LNCAP (cell line): Measurements from ENCODE around the gene PRSS33.

Source experiments
- TF ChIP-seq, protein P1 (sequence below): fragments of 450-650 bp; IDR thresholded peaks from 2 replicates; pipeline ENCODE4 v1.5.1; 2017; ENCODE audit warnings: mild to moderate bottlenecking

The PRSS33 gene

DNA sequence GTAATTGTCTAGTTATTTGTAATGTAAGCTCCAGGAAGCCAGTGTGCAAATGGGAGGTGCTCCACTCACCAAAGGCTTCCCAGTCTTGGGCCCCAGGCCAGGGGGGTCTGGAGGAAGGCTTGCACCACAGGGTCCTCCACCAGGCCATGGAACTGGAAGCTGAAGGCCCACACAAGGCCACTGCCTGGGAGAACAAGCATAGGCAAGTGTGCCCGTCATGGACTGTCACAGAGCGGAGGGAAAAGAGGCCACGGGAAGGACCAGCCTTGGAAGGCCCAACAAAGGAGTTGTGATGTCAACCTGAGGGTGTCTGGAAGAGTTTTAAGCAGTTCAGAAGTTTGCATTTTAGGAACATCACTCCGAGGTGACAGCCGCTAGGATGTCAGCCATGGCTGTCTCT lies 37.9 kb downstream of the PRSS33 start:
- TF ChIP-seq, protein P1, sequence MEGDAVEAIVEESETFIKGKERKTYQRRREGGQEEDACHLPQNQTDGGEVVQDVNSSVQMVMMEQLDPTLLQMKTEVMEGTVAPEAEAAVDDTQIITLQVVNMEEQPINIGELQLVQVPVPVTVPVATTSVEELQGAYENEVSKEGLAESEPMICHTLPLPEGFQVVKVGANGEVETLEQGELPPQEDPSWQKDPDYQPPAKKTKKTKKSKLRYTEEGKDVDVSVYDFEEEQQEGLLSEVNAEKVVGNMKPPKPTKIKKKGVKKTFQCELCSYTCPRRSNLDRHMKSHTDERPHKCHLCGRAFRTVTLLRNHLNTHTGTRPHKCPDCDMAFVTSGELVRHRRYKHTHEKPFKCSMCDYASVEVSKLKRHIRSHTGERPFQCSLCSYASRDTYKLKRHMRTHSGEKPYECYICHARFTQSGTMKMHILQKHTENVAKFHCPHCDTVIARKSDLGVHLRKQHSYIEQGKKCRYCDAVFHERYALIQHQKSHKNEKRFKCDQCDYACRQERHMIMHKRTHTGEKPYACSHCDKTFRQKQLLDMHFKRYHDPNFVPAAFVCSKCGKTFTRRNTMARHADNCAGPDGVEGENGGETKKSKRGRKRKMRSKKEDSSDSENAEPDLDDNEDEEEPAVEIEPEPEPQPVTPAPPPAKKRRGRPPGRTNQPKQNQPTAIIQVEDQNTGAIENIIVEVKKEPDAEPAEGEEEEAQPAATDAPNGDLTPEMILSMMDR, result no peak

DNA sequence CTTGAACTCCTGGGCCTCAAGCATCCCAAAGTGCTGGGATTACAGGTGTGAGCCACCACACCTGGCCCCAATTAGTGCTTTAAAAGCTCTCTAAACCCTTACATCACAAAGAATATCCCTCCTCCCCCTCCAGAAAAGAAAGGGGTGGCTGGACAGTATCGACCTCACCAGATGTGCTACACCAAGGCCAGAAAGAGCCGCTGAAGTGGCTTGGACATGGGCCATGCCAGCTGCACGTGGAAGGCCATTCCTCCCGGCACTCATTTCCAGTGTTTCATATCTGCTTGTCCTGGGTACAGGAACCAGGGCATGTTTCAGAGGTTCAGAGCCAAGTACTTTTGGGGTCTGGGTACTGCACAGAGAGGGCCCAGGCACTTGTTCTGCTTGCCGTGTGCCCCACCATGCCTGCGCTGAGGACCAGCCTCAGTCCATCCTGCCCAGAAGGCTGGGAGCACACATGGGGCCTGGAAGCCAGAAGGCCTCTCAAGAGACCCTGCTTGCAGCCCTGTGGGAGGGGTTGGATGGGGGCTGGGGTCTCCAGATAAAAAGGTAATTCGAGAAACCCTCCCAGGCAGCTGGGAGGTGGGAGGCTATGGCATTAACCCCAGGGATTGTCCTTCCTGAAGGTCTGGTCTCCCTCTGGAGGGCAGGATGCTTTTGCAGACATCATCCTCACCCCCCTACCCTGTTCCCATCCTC lies 38.5 kb downstream of the PRSS33 start:
- TF ChIP-seq, protein P1, result no peak

DNA sequence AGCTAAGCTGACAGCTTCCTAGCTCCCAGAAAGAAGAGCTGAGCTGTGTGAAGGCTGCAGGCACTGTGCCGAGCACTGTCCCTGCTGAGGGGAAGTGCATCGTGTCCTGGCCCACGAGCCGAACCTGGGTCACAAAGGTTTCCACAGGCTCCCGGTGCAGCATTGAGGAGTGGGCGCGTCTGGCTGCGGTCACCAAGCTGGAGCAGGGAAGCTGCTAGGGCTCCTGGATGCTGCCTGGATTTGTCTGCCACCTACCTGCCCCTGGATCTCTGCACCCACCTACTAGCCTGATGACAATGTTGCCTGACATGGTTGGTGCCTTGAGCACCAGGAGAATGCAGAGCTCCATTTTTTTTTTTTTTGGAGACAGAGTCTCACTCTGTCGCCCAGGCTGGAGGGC lies 41.4 kb downstream of the PRSS33 start:
- TF ChIP-seq, protein P1, result no peak

DNA sequence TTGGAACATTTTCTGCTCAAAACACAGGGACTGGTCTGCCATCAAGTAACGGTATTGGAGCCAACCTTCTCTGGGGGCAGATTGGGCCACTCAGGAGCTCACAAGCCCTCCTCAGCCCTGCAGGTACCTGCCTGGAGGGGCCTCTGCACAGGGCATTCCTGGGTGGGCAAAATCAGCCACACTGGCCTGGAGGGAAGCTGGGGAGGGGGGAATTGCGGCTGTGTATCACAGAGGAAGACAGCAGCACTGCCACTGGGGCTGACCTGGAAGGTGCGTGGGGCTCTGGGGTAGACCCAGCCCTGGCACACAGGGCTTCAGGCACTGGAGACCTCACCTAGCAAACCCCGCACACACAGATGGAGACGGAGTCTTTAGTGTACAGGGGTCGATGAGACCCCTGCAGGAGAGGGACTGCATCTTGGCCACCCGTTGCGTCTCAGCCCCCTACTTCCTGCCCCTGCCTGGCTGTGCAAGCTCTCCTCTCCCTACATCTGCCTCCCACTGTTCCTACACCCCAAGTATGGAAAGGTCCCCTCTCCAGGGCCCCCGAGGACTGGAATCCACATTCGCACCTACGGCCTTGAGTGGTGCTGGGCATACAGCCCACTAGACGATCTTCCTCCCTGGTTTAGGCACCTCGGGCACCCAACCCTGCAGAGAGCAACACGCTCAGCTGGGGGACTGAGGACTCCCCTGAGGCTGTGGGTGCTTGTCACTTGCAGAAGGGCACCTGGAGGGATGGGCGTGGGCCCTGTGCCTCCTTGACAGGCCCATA lies 42.1 kb downstream of the PRSS33 start:
- TF ChIP-seq, protein P1, result no peak

DNA sequence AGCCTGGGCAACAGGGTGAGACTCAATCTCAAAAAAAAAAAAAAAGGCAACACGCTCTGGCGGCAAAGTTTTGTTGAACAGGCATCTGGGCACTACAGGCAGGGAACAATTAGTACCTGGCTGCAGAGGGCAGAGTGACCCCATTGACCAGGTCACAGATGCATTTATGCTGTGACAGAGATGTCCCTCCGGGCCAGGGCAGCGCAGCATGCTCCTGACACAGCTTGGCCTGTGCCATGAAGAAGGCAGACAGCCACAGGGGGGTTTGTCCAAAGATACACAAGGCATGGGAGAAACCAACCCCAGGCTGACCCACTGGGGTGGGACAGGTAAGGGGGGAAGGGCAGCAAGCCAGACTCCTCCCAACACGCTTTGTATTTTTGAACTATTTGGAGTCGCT lies 42.6 kb downstream of the PRSS33 start:
- TF ChIP-seq, protein P1, result no peak

DNA sequence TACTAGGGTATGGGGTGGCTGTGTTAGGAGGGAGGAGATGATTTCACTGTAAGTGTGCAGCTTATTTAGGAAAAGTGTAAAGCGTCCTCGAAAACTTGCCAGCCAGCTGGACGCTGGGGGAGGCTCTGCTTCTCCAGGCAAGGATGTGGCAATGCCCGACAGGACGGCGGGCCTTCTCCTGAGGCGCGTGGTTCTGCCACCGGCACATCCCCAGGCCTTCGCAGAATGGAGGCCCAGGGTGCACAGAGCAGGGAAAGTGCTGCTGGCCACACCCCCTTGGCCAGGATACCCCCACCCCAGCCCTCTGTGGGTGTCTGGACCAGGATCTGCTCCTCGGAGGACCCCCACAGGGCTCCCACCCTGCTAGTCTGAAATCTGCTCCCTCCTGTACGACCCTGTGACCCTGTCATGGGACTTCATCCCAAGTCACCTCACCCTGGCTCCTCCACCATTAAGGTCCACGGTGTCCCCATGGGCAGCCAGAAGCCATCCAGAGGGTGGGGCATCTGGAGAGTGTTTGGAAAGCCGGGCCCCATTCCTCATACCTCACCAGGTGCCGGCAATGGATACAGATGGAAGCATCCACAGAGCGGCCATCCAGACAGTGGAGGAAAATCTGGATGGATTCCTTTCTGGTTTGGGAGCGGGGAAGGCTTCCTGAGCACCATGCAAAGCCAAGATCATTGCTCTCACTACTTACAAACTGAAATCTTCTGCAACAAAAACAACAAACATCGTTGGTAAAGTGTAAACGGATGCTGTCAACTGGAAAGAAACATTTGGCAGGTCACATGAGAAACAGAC lies 44.2 kb downstream of the PRSS33 start:
- TF ChIP-seq, protein P1, result no peak

DNA sequence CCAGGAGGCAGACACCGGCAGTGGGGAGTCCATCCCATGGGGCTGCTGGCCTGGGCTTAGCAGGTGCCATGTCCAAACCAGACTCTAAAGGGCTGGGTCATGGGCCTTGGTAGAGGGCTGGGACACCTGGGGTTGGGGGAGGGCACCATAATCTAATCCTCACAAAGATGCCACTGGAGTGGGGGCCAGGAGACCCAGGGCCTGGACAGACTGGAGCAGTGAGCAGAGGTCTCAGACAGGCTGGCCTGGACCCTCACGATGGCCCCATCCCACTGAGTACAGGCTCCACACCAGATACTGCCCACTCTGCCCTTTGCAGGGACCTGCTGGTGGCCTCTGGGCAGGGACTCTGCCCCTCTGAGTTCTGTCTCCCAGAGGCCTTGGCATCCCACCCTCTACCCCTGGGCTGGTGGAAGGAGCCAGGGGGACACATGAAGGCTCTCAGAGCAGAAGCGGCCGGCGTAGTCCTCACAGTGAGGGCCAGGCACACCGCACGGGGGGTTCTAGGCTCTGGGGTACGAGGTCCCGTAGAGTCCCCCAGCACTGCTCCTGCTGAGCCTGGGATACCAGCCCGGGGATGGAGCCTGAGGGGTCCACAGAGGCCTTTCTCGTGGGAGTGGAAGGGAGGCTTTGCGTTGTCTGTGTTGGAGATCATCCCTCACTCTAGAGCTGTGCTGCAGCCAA lies 44.9 kb downstream of the PRSS33 start:
- TF ChIP-seq, protein P1, result no peak
